K562 (cell line): ENCODE results near the gene IGDCC3. TPM values are rescaled to one million over a fixed set of nuclear protein-coding genes. Genes with fewer than 3 reads are reported as not detected.

Experiments
- ATAC-seq: fragments of 200-7000 bp; cut with Tn5 transposase; 3 replicates; pipeline ENCODE4 v1.9.1; 2020; ENCODE audit warnings: moderate library complexity
- BruUV-seq: library from RNA; stranded (reverse); fragments of 400-500 nt; replicated peaks from 2 replicates; lab custom pipeline; 2021; lab: Mats Ljungman, UMichigan
- CTCF ChIA-PET: fragments of 300-600 bp; formaldehyde crosslinking; extraction: SDS; loops from one replicate; lab custom pipeline; 2021; ENCODE audit warnings: low intra/inter-chr PET ratio; lab: Yijun Ruan, JAX
- POLR2A ChIA-PET: fragments of 300-600, 350-650 bp; sonication (Branson Sonifier 250); formaldehyde crosslinking; extraction: SDS; loops from one replicate; lab custom pipeline; 2021; ENCODE audit warnings: antibody characterized with exemption, inconsistent platforms; lab: Yijun Ruan, JAX
- DNase-seq, 4 experiments: peaks; one replicate each; pipeline versions ENCODE4 v3.0.0 to v3.0.0-alpha.2; 2011 to 2018; ENCODE audit warnings: low spot score in 3 of 4, mixed read lengths in 3 of 4; ENCODE audit errors: extremely low read depth in 1 of 4
- FAIRE-seq: peaks from 2 replicates; lab custom pipeline; 2011; peaks lifted over from hg19 to GRCh38; lab: Jason Lieb, UNC
- H2AFZ ChIP-seq: 2 replicates; pipeline ENCODE4 v1.6.0; 2011; ENCODE audit warnings: low read depth, low read length, control low read depth, inconsistent platforms
- H3K27ac ChIP-seq: fragments of 200-600 bp; 3 replicates; pipeline ENCODE4 v1.8.0; 2011; ENCODE audit warnings: low read depth, mild to moderate bottlenecking, control low read depth, inconsistent platforms, low read length, moderate library complexity, mixed read lengths; ENCODE audit errors: extremely low read depth
- H3K27me3 ChIP-seq, 2 experiments: fragments of 300-600 bp in 1 of 2; 2 replicates in 1 of 2; 3 replicates in 1 of 2; pipeline versions ENCODE4 v1.6.0 to v1.8.0; 2011; ENCODE audit warnings: inconsistent platforms in 2 of 2, low read length in 2 of 2, mild to moderate bottlenecking in 1 of 2, mixed read lengths in 1 of 2, moderate library complexity in 1 of 2; ENCODE audit not compliant: control insufficient read depth in 2 of 2, insufficient read depth in 2 of 2
- H3K36me3 ChIP-seq: fragments of 300-600 bp; 3 replicates; pipeline ENCODE4 v1.8.0; 2011; ENCODE audit warnings: mild to moderate bottlenecking, low read length, inconsistent platforms; ENCODE audit not compliant: control insufficient read depth, insufficient read depth
- H3K4me1 ChIP-seq, 2 experiments: fragments of 200-600 bp in 1 of 2; replicated peaks in 1 of 2; 2 replicates in 1 of 2; 3 replicates in 1 of 2; pipeline versions ENCODE4 v1.5.1 to v1.8.0; 2011; ENCODE audit warnings: inconsistent platforms in 2 of 2, low read length in 2 of 2, mild to moderate bottlenecking in 1 of 2, mixed read lengths in 1 of 2, moderate library complexity in 1 of 2; ENCODE audit not compliant: control insufficient read depth in 2 of 2, insufficient read depth in 2 of 2
- H3K4me2 ChIP-seq: 2 replicates; pipeline ENCODE4 v1.6.1; 2011; ENCODE audit warnings: low read length, control low read depth, inconsistent platforms, mixed read lengths; ENCODE audit not compliant: insufficient read depth
- H3K4me3 ChIP-seq: fragments of 200-600 bp; sonication (generic), shearing (Covaris generic); 2 replicates; pipeline ENCODE4 v1.5.1; 2016; ENCODE audit warnings: control low read depth, inconsistent platforms
- H3K79me2 ChIP-seq: fragments of 200-600 bp; 3 replicates; pipeline ENCODE4 v1.8.0; 2011; ENCODE audit warnings: low read length, inconsistent platforms; ENCODE audit not compliant: control insufficient read depth, insufficient read depth
- H3K9ac ChIP-seq, 2 experiments: 2 replicates each; pipeline versions ENCODE4 v1.6.0 to v1.6.1; 2011; ENCODE audit warnings: low read depth in 2 of 2, low read length in 2 of 2, control low read depth in 1 of 2, inconsistent platforms in 1 of 2, mild to moderate bottlenecking in 1 of 2, mixed read lengths in 1 of 2; ENCODE audit not compliant: insufficient read depth in 1 of 2
- H3K9me1 ChIP-seq: one replicate; pipeline ENCODE4 v1.6.0; 2011; ENCODE audit warnings: inconsistent platforms, mild to moderate bottlenecking, low read length, moderate library complexity; ENCODE audit not compliant: control insufficient read depth, insufficient read depth
- H3K9me3 ChIP-seq: replicated peaks from 2 replicates; pipeline ENCODE4 v1.5.1; 2011; ENCODE audit warnings: low read depth, low read length, inconsistent platforms; ENCODE audit not compliant: control insufficient read depth, insufficient read depth
- H4K20me1 ChIP-seq: replicated peaks from 2 replicates; pipeline ENCODE4 v1.6.1; 2011; ENCODE audit warnings: low read length, inconsistent platforms, mixed read lengths; ENCODE audit not compliant: control insufficient read depth, insufficient read depth
- HMG20A ChIP-seq: fragments of 450-650 bp; formaldehyde crosslinking; conservative IDR thresholded peaks from 2 replicates; pipeline ENCODE4 v1.4.0; 2020; ENCODE audit warnings: mild to moderate bottlenecking, mixed read lengths
- WGBS: fragments of 100-300 bp; shearing (Covaris generic); methylation state at CpG from one replicate; pipeline ENCODE4 v1.1.6; 2016; ENCODE audit warnings: low coverage, mixed read lengths; ENCODE audit not compliant: insufficient coverage; ENCODE audit errors: missing lambda C conversion rate; 5-methylcytosine and 5-hydroxymethylcytosine counted together
- in situ Hi-C: fragments of 300-500 bp; cut with MboI; formaldehyde crosslinking; loops from 4 replicates; pipeline ENCODE4 v1.15.0; 2018; ENCODE audit warnings: inconsistent platforms, mixed read lengths
- intact Hi-C: fragments of 100-400 bp; cut with micrococcal nuclease; formaldehyde crosslinking; loops from 2 replicates; pipeline ENCODE4 v1.14.2; 2022
- polyA plus RNA-seq, 8 experiments: library from polyadenylated mRNA; depleted of rRNA in 4 of 8; stranded (reverse) in 5 of 8; unstranded in 3 of 8; fragments of >200 nt; fragmentation: Nextera tagmentation in 2 of 8; fragmentation: Illumina TruSeq in 1 of 8; extraction: Ambion mirVana in 2 of 8; extraction: Trizol in 1 of 8; gene quantifications; 2 replicates each; pipeline versions ENCODE4 v1.2.1 to v1.2.3, GENCODE V29; 2011 to 2014; ENCODE audit warnings: inconsistent platforms in 1 of 8, missing spikeins in 1 of 8
- total RNA-seq, 7 experiments: library from RNA; depleted of rRNA in 6 of 7; stranded (reverse); fragments of >200 nt in 6 of 7; fragmentation: Illumina TruSeq in 2 of 7; extraction: Trizol in 2 of 7; gene quantifications; 2 replicates each; pipeline versions ENCODE4 v1.2.1 to v1.2.3, GENCODE V29; 2011 to 2021; ENCODE audit warnings: low replicate concordance in 1 of 7
- TF ChIP-seq, protein P1 (sequence below), 2 experiments: IDR thresholded peaks; 2 replicates each; pipeline ENCODE4 v1.6.1; 2012; ENCODE audit warnings: improper control_type of control experiment in 2 of 2, low read depth in 2 of 2, low read length in 2 of 2, borderline replicate concordance in 1 of 2

IGDCC3 gene
- total and polyA plus RNA-seq, 9 of the 15 experiments (the other 6 are each of a cell fraction or from before 2014, with no cell fraction given), result not detected

- Histone ChIP-seq H3K36me3 (no peaks in the 10 kb centered on the region), H3K4me3 (no peak overlapping the region), H3K27me3 (peaks cover 53 to 81% of the 10 kb centered on the region in 2 experiments), H3K79me2 (no peaks in the 10 kb centered on the region), H4K20me1 (no peaks in the 10 kb centered on the region; the same call in none of the 2 replicates), H3K27ac (no peak overlapping the region), H3K9ac (no peak overlapping the region; a peak in 1 of 4 replicates), H2AFZ (no peak overlapping the region), H3K9me3 (no peaks in the 10 kb centered on the region), H3K4me1 (peaks cover 0 to 9% of the 10 kb centered on the region in 2 experiments; a peak in 1 of 5 replicates), H3K9me1 (no peaks in the 10 kb centered on the region), H3K4me2 (no peak overlapping the region)
- TF ChIP-seq HMG20A, result no peak
- TF ChIP-seq, protein P1, sequence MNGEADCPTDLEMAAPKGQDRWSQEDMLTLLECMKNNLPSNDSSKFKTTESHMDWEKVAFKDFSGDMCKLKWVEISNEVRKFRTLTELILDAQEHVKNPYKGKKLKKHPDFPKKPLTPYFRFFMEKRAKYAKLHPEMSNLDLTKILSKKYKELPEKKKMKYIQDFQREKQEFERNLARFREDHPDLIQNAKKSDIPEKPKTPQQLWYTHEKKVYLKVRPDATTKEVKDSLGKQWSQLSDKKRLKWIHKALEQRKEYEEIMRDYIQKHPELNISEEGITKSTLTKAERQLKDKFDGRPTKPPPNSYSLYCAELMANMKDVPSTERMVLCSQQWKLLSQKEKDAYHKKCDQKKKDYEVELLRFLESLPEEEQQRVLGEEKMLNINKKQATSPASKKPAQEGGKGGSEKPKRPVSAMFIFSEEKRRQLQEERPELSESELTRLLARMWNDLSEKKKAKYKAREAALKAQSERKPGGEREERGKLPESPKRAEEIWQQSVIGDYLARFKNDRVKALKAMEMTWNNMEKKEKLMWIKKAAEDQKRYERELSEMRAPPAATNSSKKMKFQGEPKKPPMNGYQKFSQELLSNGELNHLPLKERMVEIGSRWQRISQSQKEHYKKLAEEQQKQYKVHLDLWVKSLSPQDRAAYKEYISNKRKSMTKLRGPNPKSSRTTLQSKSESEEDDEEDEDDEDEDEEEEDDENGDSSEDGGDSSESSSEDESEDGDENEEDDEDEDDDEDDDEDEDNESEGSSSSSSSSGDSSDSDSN (IDR thresholded peaks at IDR 0.05; ENCODE audit: borderline replicate concordance in 1 of 2, low read depth in 2 of 2, low read length in 2 of 2), result peak in 1 of 2 experiments; percentile 64; a peak in 1 of 4 replicates
- ATAC-seq (peak; percentile 33; the same call in 1 of the 3 replicates), DNase-seq (no peak), FAIRE-seq (no peak)
- ChIA-PET POLR2A (interaction anchor here (0.6 to 3.3 kb wide), 2 partner anchors 42 to 88 kb away, joined by 3 to 24 read pairs; partner anchors contain the start of gene RNU5B-1), CTCF (no interaction called here)
- intact Hi-C loops (no loop called here), in situ Hi-C loops (no loop called here)
- WGBS, result under 1% methylated on average over 8 of the region's 8 CpGs
- no TSS peak for BruUV-seq
Measured at GRCh38 chr15:65393557-65393956, 15.8 kb upstream of the IGDCC3 start.
